Caco-2 (cell line): Measurements from ENCODE around the gene DMWD. TPM values are rescaled to one million over a fixed set of nuclear protein-coding genes. Genes with fewer than 3 reads are reported as not detected.

Source experiments
- BruUV-seq: library from RNA; stranded (reverse); fragments of 400-500 nt; replicated peaks from 2 replicates; lab custom pipeline; 2021; lab: Mats Ljungman, UMichigan
- CTCF ChIA-PET: fragments of 300-600 bp; sonication (Branson Sonifier 250); formaldehyde crosslinking; loops from one replicate; lab custom pipeline; 2022; ENCODE audit warnings: antibody characterized with exemption; lab: Charles Lee
- POLR2A ChIA-PET: fragments of 300-600 bp; sonication (Branson Sonifier 250); formaldehyde crosslinking; loops from one replicate; lab custom pipeline; 2022; ENCODE audit warnings: antibody characterized with exemption; lab: Charles Lee
- DNase-seq, 2 experiments: peaks; one replicate each; pipeline versions ENCODE4 v3.0.0 to v3.0.0-alpha.2; 2020 to 2022
- H3K27me3 ChIP-seq: replicated peaks from 2 replicates; pipeline ENCODE4 v1.6.0; 2011; ENCODE audit warnings: low read length; ENCODE audit not compliant: control insufficient read depth, insufficient read depth
- H3K36me3 ChIP-seq: 2 replicates; pipeline ENCODE4 v1.5.1; 2011; ENCODE audit warnings: low read length; ENCODE audit not compliant: control insufficient read depth, insufficient read depth
- H3K4me1 ChIP-seq: fragments of 250-450 bp; sonication (Bioruptor Pico); 2 replicates; pipeline ENCODE4 v1.5.1; 2020; ENCODE audit warnings: mild to moderate bottlenecking
- H3K4me3 ChIP-seq: 2 replicates; pipeline ENCODE4 v1.5.1; 2011; ENCODE audit warnings: low read depth, mild to moderate bottlenecking, control low read depth, low read length
- H3K9me3 ChIP-seq: fragments of 250-450 bp; sonication (Bioruptor Pico); 2 replicates; pipeline ENCODE4 v1.5.1; 2020; ENCODE audit warnings: mild to moderate bottlenecking, moderate library complexity
- H3K27ac Mint-ChIP-seq: one replicate; pipeline ENCODE4 v1.8.0; 2022; ENCODE audit warnings: mixed read lengths; ENCODE audit not compliant: unreplicated experiment
- H3K27me3 Mint-ChIP-seq: one replicate; pipeline ENCODE4 v1.8.0; 2022; ENCODE audit warnings: mixed read lengths; ENCODE audit not compliant: insufficient read depth, unreplicated experiment
- H3K36me3 Mint-ChIP-seq: one replicate; pipeline ENCODE4 v1.8.0; 2022; ENCODE audit warnings: mild to moderate bottlenecking, mixed read lengths; ENCODE audit not compliant: insufficient read depth, unreplicated experiment
- H3K4me1 Mint-ChIP-seq: one replicate; pipeline ENCODE4 v1.8.0; 2022; ENCODE audit warnings: low read depth, mixed read lengths; ENCODE audit not compliant: unreplicated experiment
- H3K4me3 Mint-ChIP-seq: one replicate; pipeline ENCODE4 v1.8.0; 2022; ENCODE audit warnings: mild to moderate bottlenecking, moderate library complexity, mixed read lengths; ENCODE audit not compliant: unreplicated experiment
- H3K9me3 Mint-ChIP-seq: one replicate; pipeline ENCODE4 v1.8.0; 2022; ENCODE audit warnings: mixed read lengths; ENCODE audit not compliant: unreplicated experiment
- CTCF ChIP-seq, 2 experiments: fragments of 200-600 bp in 1 of 2; IDR thresholded peaks; 1 replicate in 1 of 2; 2 replicates in 1 of 2; pipeline versions ENCODE4 v1.5.1 to v1.8.0; 2011 to 2022; ENCODE audit warnings: antibody characterized with exemption in 1 of 2, control low read depth in 1 of 2, inconsistent platforms in 1 of 2, low read depth in 1 of 2, low read length in 1 of 2, mild to moderate bottlenecking in 1 of 2, moderate library complexity in 1 of 2; ENCODE audit not compliant: insufficient read depth in 1 of 2, severe bottlenecking in 1 of 2, unreplicated experiment in 1 of 2
- intact Hi-C: fragments of 100-400 bp; cut with micrococcal nuclease; formaldehyde crosslinking; loops from one replicate; pipeline ENCODE4 v1.10.0; 2022; ENCODE audit not compliant: unreplicated experiment
- total RNA-seq: library from RNA; stranded (reverse); gene quantifications from 2 replicates; pipeline ENCODE4 v1.2.3, GENCODE V29; 2022

DMWD gene
- total RNA-seq, 1 experiment from 2014 or later = 76.3 TPM

GRCh38 chr19:45812297-45812696, 19.7 kb upstream of the DMWD start:
- CTCF ChIA-PET = interaction anchor here (1.2 to 2.6 kb wide), 2 partner anchors 13 to 51 kb away, joined by 3 to 11 read pairs; partner anchors contain the start of gene SYMPK
- no peak for DNase-seq
- no TSS peak for BruUV-seq
- peaks cover under 1% of the 10 kb centered on the region for H3K4me1 Mint-ChIP-seq
- no peak overlapping the region for H3K27ac Mint-ChIP-seq
- H3K36me3 ChIP-seq = no peaks in the 10 kb centered on the region; the same call in 1 of the 2 replicates
- no peak for TF ChIP-seq CTCF (IDR thresholded peaks at IDR 0.05; ENCODE audit: insufficient read depth in 1 of 2, low read depth in 1 of 2, low read length in 1 of 2, severe bottlenecking in 1 of 2, unreplicated experiment in 1 of 2)
- intact Hi-C loops = loop anchor here (10.0 kb wide), 1 partner anchor 203 kb away; no protein-coding TSS in a partner anchor
- POLR2A ChIA-PET = no interaction called here
- no peaks in the 10 kb centered on the region for H3K27me3 ChIP-seq
- no peak overlapping the region for H3K4me3 Mint-ChIP-seq
- H3K27me3 Mint-ChIP-seq = no peaks in the 10 kb centered on the region
- H3K9me3 ChIP-seq = no peaks in the 10 kb centered on the region
- H3K4me3 ChIP-seq = no peak overlapping the region
- H3K36me3 Mint-ChIP-seq = peaks cover 29% of the 10 kb centered on the region
- no peaks in the 10 kb centered on the region for H3K9me3 Mint-ChIP-seq
- H3K4me1 ChIP-seq = no peaks in the 10 kb centered on the region

- POLR2A ChIA-PET = no interaction called here
- no peaks in the 10 kb centered on the region for H3K27me3 Mint-ChIP-seq
- CTCF ChIA-PET = no interaction called here
Measured at GRCh38 chr19:45809643-45810159, 17.1 kb upstream of the DMWD start.

GRCh38 chr19:45805719-45806118, 13.1 kb upstream of the DMWD start:
- ChIA-PET CTCF (interaction anchor here (0.6 to 1.7 kb wide), 3 partner anchors 11 to 542 kb away, joined by 4 to 7 read pairs (median 4); no protein-coding TSS in a partner anchor), POLR2A (no interaction called here)
- Histone ChIP-seq H3K4me1 (no peaks in the 10 kb centered on the region), H3K36me3 (no peaks in the 10 kb centered on the region), H3K27me3 (no peaks in the 10 kb centered on the region), H3K4me3 (no peak overlapping the region), H3K9me3 (no peaks in the 10 kb centered on the region)
- peaks cover 8% of the 10 kb centered on the region for H3K36me3 Mint-ChIP-seq
- no peak for DNase-seq
- H3K9me3 Mint-ChIP-seq = no peaks in the 10 kb centered on the region
- H3K4me3 Mint-ChIP-seq = no peak overlapping the region
- intact Hi-C loops = no loop called here
- H3K27me3 Mint-ChIP-seq = no peaks in the 10 kb centered on the region
- no peaks in the 10 kb centered on the region for H3K4me1 Mint-ChIP-seq
- no TSS peak for BruUV-seq
- no peak for TF ChIP-seq CTCF (IDR thresholded peaks at IDR 0.05; ENCODE audit: insufficient read depth in 1 of 2, low read depth in 1 of 2, low read length in 1 of 2, severe bottlenecking in 1 of 2, unreplicated experiment in 1 of 2)
- no peak overlapping the region for H3K27ac Mint-ChIP-seq

More at GRCh38 chr19:45809643-45810159, 17.1 kb upstream of the DMWD start:
- Histone ChIP-seq H3K36me3 (no peaks in the 10 kb centered on the region; the same call in 1 of the 2 replicates), H3K4me1 (no peaks in the 10 kb centered on the region), H3K9me3 (no peaks in the 10 kb centered on the region), H3K27me3 (no peaks in the 10 kb centered on the region), H3K4me3 (no peak overlapping the region)
- no peak overlapping the region for H3K4me3 Mint-ChIP-seq
- BruUV-seq = no TSS peak
- no peak overlapping the region for H3K27ac Mint-ChIP-seq
- DNase-seq = no peak
- no peak for TF ChIP-seq CTCF (IDR thresholded peaks at IDR 0.05; ENCODE audit: insufficient read depth in 1 of 2, low read depth in 1 of 2, low read length in 1 of 2, severe bottlenecking in 1 of 2, unreplicated experiment in 1 of 2)
- intact Hi-C loops = loop anchor here (10.0 kb wide), 1 partner anchor 205 kb away; no protein-coding TSS in a partner anchor
- H3K4me1 Mint-ChIP-seq = no peaks in the 10 kb centered on the region
- H3K36me3 Mint-ChIP-seq = peaks cover 11% of the 10 kb centered on the region
- H3K9me3 Mint-ChIP-seq = no peaks in the 10 kb centered on the region
